ENCODE measurements around the gene CLCA1.

- TF ChIP-seq CTCF (IDR thresholded peaks at IDR 0.05; ENCODE audit: insufficient read depth, low read depth, low read length), result no peak
- TF ChIP-seq EZH2 (IDR thresholded peaks at IDR 0.05; ENCODE audit: insufficient read depth, low read length), result no peak
Observed at GRCh38 chr1:86481966-86482365, 13.2 kb downstream of the CLCA1 start.

Data from astrocyte (in vitro differentiated cells and primary cell).